Measurements from ENCODE around the gene CCL26. TPM values are rescaled to one million over a fixed set of nuclear protein-coding genes. Genes with fewer than 3 reads are reported as not detected.
"Not testable (repeated sequence)": the region's sequence is repeated elsewhere in the genome, so short reads cannot be mapped to it uniquely, and the experiment has no call there.

The CCL26 gene
- total RNA-seq, 1 donor from 2014 or later = not detected

DNA sequence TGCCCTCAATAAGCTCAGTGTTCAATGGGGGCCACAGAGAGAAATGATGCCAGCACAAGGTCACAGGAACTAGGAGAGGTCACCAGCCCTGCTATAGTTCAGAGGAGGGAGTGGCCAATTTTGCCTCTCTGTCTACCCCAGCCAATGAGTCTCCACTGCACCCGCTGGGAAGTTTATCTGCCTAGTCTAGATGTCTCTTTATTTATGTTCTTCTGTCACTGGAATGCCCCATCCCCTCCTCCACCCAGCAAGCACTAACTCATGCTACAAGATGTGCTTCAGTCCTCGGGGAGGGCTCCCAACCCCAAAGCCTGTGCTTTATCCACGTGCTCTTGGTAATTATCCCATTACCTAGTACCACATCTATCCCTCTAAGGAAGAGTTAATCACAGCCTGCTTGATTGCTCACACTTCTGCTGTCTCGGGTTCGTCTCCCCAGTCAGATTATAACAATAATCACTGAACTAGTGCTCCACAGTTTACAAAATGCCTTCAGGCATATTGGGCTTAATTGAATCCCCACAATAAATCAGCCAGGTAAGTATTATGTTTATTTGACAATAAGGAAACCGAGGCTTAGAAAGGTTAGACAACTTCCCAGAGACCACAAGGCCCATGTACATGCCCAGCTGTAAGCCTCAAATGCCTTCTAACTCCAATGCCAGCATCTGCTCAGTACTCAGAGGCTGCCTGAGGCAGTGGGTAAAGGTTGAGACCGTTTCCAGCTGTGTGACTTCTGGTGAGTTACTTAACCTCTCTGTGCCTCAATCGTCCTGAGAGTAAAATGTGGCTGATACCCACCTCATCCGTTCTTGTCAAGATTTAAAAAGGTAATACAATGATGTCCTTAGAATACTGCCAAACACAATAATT is 37.2 kb downstream of the CCL26 start:
- no peak for DNase-seq (ENCODE audit: low read depth, low spot score)

DNA sequence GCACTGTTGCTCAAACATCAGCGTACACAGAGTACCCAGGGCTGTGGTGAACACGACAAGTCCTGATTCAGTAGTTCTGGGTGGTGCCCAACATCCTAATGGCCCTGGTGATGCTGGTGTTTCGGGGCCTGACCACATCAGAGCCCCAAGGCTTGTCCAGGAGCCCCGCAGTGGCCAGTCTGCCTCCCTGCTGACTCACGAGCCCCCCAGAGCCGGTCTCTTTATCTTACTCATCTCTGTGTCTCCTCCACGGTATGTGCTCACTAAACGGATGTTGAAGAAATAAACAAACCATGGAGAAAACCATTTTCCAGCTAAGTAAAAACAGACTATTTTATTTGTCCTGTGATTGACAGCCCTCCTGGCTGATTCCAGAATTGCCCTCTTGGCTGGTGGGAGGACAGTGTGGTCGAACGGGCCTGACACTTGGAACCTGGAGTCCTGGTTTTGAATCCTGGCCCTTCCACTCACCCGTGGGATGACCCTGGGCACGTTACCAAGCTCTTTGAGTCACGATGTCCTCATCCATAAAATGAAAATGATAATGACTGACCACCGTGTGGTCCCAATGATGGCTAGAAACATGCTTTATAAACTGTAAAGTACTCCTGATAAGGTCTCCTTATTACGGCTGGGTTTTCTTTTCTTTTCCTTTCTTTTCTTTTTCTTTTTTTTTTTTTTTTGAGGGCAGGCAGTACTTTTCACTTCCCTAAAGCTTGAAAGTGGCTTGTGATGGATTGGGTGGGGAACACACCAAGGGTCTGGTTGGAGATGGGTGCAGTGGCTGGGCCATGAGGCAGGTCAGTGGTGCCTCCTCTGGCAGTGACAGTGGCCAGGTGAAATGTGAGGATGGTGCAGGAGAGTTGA is 39.0 kb downstream of the CCL26 start:
- TF ChIP-seq, protein P1, sequence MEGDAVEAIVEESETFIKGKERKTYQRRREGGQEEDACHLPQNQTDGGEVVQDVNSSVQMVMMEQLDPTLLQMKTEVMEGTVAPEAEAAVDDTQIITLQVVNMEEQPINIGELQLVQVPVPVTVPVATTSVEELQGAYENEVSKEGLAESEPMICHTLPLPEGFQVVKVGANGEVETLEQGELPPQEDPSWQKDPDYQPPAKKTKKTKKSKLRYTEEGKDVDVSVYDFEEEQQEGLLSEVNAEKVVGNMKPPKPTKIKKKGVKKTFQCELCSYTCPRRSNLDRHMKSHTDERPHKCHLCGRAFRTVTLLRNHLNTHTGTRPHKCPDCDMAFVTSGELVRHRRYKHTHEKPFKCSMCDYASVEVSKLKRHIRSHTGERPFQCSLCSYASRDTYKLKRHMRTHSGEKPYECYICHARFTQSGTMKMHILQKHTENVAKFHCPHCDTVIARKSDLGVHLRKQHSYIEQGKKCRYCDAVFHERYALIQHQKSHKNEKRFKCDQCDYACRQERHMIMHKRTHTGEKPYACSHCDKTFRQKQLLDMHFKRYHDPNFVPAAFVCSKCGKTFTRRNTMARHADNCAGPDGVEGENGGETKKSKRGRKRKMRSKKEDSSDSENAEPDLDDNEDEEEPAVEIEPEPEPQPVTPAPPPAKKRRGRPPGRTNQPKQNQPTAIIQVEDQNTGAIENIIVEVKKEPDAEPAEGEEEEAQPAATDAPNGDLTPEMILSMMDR (conservative IDR thresholded peaks at IDR 0.05) = no peak
- Mint-ChIP-seq H3K27ac (ENCODE audit: unreplicated experiment) (peak overlapping the region; percentile 73), H3K9me3 (no peaks in the 10 kb centered on the region), H3K36me3 (ENCODE audit: low read depth) (no peaks in the 10 kb centered on the region), H3K27me3 (ENCODE audit: low read depth) (peaks cover 12% of the 10 kb centered on the region), H3K4me1 (peaks cover 28% of the 10 kb centered on the region), H3K4me3 (peak overlapping the region; percentile 48)
- no peak for DNase-seq (ENCODE audit: low read depth, low spot score)

More for the DNA sequence above, 37.2 kb downstream of the CCL26 start:
- TF ChIP-seq, protein P1 (conservative IDR thresholded peaks at IDR 0.05) = no peak
- H3K4me3 Mint-ChIP-seq = peak overlapping the region; percentile 65
- peaks cover 34% of the 10 kb centered on the region for H3K4me1 Mint-ChIP-seq
- no peak overlapping the region for H3K27ac Mint-ChIP-seq (ENCODE audit: unreplicated experiment)
- peaks cover 21% of the 10 kb centered on the region for H3K27me3 Mint-ChIP-seq (ENCODE audit: low read depth)
- no peaks in the 10 kb centered on the region for H3K36me3 Mint-ChIP-seq (ENCODE audit: low read depth)
- no peaks in the 10 kb centered on the region for H3K9me3 Mint-ChIP-seq

DNA sequence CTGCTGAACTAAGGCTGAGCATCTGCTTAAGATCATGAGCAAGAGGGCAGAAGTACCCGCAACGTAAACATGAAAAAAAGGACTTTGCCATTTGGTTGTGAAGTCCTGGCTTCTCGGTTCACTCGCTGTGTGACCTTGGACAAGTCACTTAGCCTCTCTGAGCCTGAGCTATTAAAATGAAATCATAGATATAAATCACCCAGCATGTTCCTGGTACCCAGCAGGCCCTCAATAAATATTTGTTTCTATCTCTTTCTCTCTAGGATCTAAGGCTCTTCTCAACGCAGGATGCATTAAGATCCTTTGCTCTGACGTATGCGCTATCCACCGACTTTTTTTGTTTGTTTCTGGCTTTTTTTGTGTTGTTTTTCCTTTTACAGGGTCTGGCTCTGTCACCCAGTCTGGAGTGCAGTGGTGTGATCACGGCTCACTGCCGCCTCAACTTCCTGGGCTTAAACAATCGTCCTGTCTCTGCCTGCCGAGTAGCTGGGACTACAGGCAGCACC is 39.9 kb downstream of the CCL26 start:
- Mint-ChIP-seq H3K36me3 (ENCODE audit: low read depth) (no peaks in the 10 kb centered on the region), H3K4me1 (peaks cover 22% of the 10 kb centered on the region), H3K27me3 (ENCODE audit: low read depth) (peaks cover 4% of the 10 kb centered on the region), H3K4me3 (peak overlapping the region; percentile 1), H3K27ac (ENCODE audit: unreplicated experiment) (no peak overlapping the region), H3K9me3 (no peaks in the 10 kb centered on the region)
- TF ChIP-seq, protein P1 (conservative IDR thresholded peaks at IDR 0.05) = no peak
- DNase-seq (ENCODE audit: low read depth, low spot score) = no peak

DNA sequence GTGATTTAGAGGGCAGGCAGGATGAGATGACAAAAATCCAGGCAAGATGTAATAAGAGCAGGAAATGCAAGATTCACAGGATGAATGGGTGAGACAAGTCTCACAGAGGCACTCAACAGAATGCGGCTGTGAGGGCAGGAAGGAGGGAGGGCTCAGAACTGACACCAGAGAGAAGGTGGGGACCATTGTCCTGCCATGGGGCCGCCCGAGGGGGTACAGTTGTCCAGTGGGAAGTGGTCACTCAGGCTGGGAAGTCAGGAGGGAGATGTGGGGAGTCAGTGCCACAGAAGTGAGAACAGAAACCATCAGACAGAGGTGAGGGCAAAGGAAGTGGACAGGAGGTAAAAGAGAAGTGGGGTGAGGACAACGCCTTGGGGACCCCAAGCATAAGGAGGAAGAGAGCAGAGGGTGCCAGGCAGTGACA is 42.1 kb downstream of the CCL26 start:
- DNase-seq (ENCODE audit: low read depth, low spot score) = no peak
- H3K9me3 Mint-ChIP-seq = no peaks in the 10 kb centered on the region
- TF ChIP-seq, protein P1 (conservative IDR thresholded peaks at IDR 0.05) = no peak
- H3K4me3 Mint-ChIP-seq = no peak overlapping the region
- peak overlapping the region; percentile 35 for H3K27ac Mint-ChIP-seq (ENCODE audit: unreplicated experiment)
- H3K36me3 Mint-ChIP-seq (ENCODE audit: low read depth) = no peaks in the 10 kb centered on the region
- H3K27me3 Mint-ChIP-seq (ENCODE audit: low read depth) = no peaks in the 10 kb centered on the region
- H3K4me1 Mint-ChIP-seq = peaks cover 17% of the 10 kb centered on the region

DNA sequence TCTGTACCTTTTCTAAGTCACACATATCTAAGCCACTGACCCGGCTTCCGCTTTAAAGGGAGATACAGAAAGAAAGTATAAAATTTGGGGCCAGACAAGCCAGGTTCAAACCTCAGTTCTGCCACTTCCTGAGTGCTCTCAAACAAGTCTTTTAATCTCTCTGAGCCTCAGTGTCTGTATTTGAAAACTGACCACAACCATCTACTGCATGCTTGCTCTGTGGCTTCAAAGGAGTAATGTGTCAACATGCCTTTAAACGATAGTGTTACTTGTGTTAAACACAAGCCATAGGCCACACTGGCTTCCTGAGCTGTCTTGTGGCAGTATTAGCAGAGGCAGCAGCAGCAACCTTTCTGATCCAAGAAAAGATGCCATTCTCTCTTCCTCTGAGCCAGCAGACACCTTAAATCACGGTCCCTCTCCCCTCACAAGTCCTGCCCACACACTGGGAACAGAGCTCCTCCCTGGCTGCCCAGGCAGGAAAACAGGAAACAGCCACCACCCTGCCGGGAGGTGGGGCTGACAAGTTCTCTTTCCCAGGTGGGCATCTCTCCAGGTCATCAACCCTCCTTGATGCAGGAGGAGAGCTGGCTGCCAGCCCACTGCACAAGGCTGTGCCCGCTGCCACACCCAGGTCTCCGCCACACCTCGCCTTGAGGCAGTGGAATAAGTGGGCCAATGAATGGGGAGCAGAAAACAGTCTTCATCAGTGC is 44.0 kb downstream of the CCL26 start:
- no peaks in the 10 kb centered on the region for H3K27me3 Mint-ChIP-seq (ENCODE audit: low read depth)

DNA sequence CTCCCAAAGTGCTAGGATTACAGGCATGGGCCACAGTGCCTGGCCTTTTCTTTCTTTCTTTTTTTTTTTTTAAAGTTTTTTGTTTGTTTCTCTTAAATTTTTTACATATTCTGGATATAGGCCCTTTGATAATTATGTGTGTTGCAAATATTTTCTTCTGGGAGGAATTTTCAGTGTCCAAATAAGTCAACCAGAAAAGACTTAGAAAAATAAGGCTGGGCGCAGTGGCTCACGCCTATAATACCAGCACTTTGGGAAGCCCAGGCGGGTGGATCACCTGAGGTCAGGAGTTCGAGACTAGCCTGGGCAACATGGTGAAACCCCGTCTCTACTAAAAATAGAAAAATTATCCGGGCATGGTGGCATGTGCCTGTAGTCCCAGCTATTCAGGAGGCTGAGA is 44.7 kb downstream of the CCL26 start:
- not testable (repeated sequence) for H3K27me3 Mint-ChIP-seq (ENCODE audit: low read depth); H3K9me3 Mint-ChIP-seq; H3K36me3 Mint-ChIP-seq (ENCODE audit: low read depth); DNase-seq (ENCODE audit: low read depth, low spot score); H3K27ac Mint-ChIP-seq (ENCODE audit: unreplicated experiment); H3K4me1 Mint-ChIP-seq; H3K4me3 Mint-ChIP-seq

More for the DNA sequence above, 44.0 kb downstream of the CCL26 start:
- H3K4me3 Mint-ChIP-seq = no peak overlapping the region
- H3K9me3 Mint-ChIP-seq = no peaks in the 10 kb centered on the region
- H3K27ac Mint-ChIP-seq (ENCODE audit: unreplicated experiment) = no peak overlapping the region
- no peaks in the 10 kb centered on the region for H3K36me3 Mint-ChIP-seq (ENCODE audit: low read depth)
- TF ChIP-seq, protein P1 (conservative IDR thresholded peaks at IDR 0.05) = no peak
- no peak for DNase-seq (ENCODE audit: low read depth, low spot score)
- H3K4me1 Mint-ChIP-seq = peaks cover 7% of the 10 kb centered on the region

Measured in neural crest cell (in vitro differentiated cells).